Dedifferentiated amniotic fluid mesenchymal stem cell (primary cell): ENCODE results near the gene FRMD4A.
"Not testable (repeated sequence)": the region's sequence is repeated elsewhere in the genome, so short reads cannot be mapped to it uniquely, and the experiment has no call there.

Source experiments
- DNase-seq: peaks from one replicate; pipeline ENCODE4 v3.0.0-alpha.2; 2016; ENCODE audit errors: extremely low spot score

The FRMD4A gene

DNA sequence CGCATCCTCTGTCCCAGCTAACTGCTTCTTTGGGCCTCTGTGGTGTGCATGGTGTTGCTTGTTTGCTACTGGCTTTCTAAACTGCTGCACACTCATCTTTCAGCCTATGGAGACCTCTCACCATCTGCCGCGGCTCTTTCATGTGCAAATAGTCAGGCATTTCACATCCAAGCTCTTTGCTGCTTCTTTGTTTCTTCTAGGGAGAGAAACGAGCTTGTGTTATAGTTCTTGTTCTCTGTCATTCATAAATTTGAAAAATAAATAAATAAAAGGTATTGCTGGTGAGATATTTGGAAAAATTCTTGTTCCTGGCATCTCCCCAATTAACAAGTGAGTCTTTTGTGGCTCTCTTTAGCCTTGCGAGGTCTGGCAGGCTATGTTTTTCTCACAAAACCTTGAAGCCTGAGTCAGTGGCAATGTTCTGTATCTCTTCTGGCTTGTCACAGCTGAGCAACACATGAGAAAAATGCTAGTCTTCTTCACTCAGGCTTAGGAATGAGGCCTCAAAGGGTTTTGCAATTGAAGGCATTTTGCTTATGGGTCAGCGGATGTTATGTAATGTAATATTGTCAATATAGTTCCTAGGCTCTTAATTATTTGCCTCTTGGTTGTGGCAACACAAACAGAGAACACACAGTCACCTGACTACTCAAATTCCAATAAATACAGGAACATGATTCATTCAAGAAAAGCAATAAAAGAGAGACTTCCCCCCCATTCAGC lies 274.0 kb downstream of the FRMD4A start:
- peak; percentile 74 for DNase-seq

DNA sequence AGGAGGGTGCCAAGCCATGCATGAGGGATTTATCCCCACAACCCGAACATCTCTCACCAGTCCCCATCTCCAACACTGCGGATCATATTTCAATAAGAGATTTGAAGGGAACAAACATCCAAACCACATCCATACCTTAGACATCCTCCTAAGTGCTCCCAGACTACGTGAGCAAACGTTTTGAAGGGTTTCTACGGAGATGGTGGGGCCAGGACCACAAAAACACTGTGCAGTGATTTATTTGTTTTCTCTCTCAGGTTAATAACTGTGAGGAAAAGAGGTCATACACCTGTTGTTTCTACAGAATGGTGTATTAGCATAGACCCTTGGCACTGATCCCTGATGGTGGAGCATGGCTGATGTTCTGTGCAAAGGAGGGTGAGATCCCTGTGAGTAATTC lies 277.8 kb downstream of the FRMD4A start:
- DNase-seq, result no peak

DNA sequence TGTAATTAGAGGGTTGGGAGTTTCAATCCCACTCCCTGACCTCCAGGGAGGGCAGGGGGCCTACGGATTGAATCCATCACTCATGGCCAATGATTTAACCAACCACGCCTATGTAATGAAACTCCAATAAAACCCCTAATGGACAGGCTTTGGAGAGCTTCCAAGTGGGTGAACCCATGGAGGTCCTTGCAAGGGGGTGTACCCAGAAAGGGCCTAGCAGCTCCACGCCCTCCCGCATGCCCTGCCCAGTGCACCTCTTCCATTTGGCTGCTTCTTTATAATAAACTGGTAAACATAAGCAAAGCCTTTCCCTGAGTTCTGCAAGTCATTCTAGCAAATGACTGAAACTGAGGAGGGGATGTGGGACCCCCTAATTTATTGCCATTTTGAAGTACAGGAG lies 280.1 kb downstream of the FRMD4A start:
- DNase-seq, result no peak

DNA sequence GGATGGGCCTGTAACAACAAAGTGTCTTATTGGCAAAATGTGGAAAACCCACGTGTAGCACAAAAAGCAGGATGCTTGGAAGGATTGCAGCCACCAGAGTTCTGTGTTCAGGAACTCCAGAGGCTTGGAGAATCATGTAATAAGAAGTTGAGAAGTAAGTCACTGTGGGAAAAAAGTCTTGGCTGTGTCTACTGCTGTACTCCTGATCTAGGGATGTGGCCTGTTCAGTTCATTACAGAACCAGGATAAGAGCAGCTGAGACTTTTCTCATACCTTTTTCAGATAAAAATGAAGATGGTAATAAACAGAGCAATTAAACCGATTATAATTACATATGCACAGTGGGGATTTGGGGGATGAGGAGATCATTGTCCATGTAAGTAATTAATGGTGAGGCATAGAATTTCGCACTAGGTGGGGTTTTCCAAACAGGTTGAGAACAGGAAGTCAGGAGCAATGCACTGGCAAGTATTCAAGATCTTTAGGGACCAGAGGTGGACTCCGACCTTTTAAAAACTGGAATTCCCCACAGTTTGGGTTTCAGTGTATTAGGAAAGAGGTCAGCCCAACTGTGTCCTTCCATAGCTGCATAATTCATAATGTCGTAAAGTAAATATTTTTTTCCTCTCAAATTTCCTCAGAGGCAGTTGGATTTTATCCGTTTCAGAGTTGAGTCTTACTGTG lies 281.7 kb downstream of the FRMD4A start:
- no peak for DNase-seq

DNA sequence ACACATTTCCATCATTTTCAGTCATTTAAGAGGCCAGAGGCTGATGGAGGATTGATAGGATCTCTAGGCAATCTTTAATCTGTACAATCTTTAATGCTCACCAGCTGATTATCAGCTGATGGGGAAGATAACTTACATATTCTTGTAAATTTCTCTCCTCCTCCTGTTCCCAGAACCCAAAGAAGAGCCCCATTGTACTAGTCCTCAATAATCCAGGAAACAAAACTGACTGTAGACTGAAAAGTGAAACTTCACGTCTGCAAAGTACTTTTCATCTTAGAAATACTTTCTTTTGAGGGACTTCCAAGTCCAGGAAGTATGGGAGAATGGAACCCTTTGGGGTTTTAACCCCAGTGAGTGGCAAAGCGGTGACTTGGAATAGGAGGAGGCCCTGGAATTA lies 283.3 kb downstream of the FRMD4A start:
- no peak for DNase-seq

DNA sequence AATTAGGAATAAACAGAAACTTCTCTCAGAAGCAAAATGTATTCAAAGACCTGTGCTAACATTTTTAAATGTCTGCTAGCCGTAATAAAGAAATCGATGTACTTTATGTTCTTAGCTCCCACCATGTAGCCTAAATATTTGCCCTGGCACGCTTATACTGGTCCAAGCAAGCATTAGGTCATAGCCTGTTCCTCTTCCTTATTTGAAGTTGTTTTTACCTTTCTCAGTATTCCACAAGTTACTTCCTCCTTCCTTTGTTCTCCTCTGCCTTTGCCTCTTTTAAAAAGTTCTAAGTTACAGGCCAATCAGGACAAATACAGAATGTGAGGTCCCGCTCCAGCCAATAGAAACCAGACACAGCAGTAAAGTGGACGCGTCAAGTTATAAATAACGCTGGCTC lies 288.7 kb downstream of the FRMD4A start:
- not testable (repeated sequence) for DNase-seq

DNA sequence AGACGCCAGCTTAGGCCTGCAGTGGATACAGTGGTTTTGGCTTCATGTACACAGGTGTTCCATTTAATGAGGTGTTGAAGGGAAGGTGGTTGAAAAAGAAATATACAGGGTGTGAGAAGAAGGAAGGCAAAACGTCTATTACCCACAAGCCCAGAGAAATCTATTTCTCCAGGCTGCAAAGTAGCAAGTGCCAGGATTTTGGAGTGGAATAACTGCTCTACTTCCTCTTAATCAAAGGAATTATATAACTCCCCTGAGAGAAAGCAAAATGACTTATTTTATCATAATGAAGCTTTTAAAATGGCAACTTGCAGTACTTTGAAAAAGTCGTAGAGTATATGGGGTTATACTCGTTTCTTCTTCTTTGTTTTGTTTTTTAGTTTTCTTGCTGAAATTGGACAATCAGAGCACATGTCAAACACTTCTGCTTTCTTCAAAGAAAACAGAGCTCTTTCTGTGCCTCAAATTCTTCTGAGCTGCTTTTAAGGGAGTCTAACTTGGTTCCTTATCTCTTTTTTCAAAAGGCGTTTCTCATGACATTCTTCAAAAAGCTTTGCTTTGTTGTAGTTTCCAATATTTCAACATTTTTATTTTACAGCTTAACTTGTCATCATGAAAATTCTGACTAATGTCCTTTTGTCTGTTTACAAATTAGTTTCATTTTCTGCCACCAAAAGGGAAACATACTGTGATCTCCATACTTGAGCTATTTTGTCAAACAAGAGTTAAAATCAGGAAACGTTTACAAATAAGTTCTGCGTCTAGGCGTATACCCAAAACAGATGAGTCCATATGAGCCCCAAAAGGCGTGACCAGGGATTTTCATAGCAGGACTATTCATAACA lies 289.7 kb downstream of the FRMD4A start:
- no peak for DNase-seq

DNA sequence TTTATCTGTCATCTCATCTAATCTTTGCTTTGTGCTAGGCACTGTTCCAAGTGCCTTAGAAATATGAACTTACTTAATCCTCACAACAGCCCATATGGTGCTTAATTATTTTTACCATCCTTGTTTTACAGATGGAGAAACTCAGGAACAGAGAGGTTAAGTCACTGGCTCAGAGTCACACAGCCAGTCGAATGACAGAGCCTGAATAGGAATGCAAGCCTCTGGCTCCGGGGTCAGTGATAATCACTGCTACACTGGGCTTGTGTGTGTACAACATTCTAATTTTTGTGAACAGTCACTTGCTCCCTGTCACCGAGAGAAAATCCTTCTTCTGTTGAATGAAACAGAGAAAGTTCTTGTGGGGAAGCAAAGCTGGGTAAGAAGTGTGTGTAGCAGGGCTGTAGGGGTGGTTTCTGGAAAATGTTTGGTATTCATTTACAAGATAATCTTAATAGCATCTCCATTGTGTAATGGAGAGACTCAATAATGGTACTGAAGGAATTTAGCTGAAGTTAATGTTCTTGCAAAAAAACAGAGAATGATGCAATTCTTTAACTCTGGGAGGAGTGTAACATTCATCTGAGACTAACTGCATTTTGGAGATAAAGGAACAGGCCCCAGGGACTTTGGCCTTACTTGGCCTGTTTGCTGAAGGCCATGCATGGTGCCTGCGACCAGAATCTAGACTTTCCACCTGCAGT lies 290.6 kb downstream of the FRMD4A start:
- peak; percentile 77 for DNase-seq

DNA sequence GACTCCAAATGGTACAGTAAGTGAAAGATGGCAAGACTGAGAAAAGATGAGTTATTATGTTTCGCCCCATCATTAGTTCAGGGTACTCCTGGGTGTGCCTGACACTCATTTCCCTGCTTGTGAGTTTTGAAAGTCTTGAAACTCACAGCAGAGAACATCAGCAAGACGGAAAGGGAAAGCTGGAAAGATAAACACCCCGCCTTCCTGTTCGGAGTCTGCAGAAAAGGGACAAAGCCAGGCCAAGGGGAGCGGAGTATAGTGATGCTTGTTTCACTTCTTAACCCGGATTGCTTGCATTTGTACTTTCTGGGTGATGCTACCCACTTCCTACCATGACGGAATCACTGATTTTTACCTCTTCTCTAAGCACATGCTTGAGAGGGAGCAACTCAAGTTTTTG lies 294.5 kb downstream of the FRMD4A start:
- no peak for DNase-seq

DNA sequence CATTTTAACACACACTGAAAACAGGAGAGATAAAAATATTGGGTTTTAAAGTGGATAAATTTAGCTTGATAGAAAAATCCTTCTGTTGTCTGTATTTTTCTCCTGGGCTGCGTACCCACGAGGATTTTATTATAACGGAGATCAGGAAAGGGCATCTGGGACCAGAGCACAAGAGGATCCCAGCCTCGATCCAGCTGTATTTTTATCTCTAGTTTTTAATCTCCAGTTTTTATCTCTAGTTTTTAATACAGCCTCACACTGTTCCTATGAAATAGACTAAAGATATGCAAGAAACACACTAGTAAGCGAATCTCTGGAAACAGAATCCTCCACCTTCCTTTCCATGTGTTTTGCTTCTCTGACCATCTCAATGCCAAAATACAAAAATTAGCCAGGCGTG lies 295.2 kb downstream of the FRMD4A start:
- DNase-seq, result no peak

DNA sequence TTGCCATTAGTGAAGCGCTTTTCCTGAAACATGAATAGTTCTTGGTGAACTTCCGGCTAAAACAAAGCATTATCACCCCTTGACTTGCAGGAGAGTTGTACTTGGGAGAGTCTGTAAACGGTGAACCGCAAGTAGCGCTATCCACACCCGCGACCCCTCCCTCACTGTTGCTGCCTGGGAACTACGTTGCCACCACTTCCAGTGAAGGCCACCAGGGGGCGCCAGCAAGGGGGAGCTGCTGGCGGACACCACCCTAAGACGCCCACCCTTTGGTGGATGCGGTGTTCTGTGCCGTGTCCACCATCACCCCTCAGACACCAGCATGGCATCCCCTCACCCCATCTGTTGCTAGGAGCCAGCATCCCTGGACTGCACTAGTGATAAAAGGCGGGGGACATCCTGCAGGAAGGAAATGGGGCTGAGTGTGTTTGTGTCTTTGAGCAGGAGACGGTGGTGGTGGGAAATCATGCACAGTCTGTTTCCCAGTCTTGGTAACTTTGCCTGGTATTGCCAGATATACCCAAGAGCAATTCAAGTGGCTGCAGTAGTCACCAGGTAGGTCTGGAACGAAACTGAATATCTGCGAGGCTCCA lies 298.2 kb downstream of the FRMD4A start:
- DNase-seq, result no peak

DNA sequence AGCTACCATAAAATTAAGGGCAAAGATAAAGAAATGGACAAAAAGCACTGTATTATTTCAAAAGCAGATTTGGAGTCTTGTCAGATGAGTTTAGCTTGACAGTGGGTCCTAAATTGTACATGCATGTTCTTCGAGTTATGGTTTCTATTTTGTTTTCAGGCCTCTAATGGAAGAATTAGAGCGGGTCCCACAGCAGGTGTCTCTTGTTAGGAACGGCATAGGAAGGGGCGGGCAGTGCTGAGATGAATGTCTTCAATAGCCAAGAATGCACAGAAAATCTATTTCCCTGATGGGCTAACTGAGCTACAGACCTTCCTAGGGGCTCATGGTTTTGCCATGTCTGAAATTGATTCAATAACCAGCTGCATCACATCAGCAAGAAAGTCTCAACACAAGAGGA lies 304.4 kb downstream of the FRMD4A start:
- DNase-seq, result no peak

DNA sequence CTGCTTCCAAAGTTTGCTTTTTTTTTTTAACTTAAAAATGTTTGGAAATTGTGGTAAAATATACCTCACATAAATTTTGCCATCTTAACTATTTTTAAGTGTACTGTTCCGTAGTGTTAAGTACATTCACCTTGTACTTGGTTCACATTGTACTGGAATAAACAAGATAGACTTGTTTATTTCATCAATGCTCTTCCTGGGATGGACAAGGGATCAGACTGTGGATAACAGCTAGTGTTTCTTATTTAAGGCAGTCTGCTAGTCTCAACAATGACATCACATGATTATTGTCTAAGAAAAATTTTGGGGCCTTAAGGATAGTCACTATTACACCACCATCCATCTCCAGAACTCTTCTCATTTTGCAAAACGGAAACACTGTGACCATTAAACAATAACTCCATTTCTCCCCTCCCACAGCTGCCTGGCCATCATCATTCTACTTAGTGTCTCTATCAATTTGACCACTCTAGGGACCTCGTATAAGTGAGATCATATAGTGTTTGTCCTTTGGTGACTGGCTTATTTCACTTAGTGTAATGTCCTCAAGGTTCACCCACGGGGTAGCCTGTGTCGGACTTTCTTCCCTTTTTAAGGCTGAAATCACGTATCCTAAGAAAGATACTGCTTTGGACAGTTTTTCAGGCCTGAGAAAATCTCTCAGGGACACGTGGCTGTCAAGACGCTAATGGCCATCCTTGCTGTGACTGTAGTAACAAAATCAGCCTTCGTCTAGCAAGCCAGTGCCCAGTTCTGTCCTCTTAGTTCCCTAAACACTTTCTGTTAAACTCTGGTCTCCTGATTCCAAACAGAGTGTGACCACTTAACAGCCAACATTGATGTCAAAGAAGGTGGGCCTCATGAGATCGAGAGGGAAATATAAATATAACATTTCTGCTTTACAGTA lies 305.2 kb downstream of the FRMD4A start:
- no peak for DNase-seq

DNA sequence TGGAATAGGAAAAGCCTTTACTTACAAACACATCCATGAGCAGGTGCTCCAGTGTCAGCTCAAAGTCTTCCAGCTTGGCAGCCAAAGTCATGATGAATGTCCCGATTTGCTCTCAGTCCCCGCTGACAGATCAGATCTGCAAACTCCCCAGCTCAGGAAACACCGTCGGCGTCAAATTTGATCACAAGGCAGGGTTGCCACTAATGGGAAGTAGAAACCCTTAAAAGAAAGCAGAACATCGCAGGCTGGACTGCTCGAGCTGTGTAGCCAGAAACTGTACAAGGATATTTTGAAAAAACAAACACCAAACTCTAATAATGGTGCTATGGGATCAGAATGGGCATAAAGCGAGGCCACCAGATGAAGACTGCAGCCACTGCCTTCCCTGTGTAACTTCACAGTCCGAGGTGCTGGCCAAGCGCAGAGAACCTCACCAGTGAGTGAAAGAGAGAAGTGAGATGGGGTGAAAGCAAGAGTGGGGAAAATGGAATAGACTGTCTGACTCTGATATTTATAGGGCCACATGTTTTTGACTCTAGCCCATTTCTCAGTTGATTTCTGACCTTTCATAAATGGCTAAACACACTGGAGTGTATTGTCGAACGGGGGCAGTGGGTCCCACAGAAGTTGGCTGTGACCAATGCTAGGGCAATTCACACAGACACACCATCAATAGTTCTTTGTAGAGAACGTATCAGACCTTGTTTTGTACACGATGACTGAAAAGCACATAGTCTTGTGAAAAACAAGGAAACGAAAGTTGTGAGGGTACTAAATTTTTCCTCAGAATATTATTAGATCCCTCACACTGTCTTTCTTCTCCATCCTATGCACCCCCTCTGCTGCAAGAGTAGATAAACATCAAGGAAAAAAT lies 306.2 kb downstream of the FRMD4A start:
- DNase-seq, result no peak

DNA sequence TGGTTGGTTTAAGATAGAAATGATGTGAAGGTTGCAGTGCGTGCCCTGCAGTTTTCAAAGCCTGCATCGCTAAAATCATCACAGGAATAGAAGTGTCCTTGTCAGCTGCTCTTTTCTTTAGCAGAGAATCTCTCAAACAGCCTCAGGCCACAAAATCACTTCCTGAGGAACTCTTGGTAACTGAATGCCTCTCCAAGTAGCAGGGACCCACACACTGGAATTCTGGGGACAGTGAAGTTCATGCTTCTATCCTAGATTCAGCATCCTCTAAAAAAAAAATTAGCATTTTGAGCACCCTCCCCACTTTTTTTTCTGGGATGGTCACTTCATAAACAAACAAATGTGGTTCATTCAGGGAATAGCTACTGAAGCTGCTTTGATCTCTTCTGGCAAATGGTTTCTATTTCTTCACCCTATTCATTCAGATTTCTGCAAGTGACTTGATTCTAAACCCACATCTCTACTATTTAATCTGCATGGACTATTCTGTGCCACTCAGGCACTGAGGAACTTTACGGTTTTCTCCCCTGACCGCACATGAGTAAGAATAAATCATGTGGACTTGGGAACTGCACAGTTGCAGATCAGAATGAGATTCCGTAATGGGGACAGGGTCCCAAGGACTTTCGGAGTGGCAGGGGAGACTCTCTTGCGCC lies 306.9 kb downstream of the FRMD4A start:
- no peak for DNase-seq

DNA sequence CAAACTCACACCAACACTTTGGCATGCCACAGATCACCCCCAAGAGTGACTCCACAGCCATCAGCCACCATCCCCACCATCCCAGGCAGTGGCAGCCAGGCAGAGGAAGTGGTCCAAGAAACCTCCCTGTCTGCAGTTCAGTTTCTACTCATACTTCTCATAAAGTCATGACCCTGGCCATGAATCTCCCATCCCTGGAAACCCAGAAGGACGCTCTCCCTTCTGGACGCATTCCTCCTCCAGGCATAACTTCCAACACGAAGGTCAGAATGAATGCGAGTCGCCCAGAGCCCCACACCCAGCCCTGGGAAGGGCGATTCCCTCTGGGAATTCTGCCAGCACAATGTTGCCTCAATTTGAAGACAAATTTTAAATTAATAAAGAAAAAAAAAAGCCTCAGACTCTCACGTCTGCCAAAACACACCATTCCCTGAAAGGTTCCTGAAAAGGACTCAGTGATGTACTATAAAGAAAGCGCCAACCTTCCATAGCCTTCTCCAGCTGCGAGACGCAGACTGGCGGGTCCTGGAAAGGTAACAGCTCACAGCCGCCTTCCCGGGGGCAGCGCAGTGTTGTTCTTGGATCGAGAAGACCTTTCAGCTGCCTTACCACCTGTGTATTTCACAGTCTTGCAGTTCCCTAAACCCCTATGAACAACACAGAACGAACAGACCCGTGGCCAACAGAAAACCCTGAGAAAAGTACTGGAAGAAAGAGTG lies 307.6 kb downstream of the FRMD4A start:
- DNase-seq, result no peak

DNA sequence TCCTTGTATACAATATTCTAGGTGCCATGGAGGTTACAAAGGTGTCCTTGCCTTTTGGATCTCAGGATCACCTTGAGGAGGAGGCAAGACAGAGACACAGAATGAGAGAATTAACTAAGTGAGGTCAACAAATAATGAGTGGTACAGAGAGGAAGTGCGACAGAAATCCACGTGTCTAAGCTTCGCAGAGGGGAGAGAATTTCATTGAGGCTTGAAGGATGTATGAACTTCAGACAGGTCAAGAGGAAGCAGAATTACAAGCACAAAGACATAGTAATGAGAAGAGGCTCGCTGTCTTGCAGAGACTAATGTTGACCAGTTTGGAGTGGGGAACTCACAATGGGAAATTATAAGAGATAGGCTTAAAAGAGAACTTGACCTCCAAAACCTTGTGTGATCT lies 308.7 kb downstream of the FRMD4A start:
- no peak for DNase-seq

DNA sequence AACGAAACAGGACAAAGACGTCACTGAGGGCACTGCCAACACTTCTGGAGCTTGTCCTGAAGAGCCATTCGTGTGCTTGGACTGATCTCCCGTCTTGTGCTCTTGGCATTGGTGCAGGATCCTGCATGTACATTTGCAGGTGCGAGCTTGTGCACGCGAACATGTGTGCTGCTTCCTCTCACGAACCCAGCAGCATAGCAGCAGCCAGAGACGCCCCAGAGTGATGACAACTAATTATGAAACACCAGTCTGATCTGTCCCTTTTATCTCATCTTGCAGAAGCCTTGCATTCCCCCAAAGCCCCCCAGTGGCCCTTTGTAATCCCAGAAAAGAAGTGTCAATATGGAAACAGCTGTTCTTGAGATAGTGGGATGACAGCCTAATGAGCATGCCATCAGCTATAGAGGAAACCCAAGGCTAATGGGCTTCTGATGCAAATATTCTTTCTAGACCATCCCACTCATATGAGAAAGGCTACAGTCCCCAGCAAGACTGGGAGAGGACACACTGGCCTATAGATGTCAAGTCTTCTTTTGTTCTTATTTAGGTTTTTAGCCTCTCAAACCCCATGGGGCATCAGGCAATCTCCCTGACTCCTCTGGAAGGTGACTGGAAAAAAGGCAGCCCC lies 310.6 kb downstream of the FRMD4A start:
- no peak for DNase-seq
